Measurements from ENCODE around the gene R3HDM4. TPM values are rescaled to one million over a fixed set of nuclear protein-coding genes. Genes with fewer than 3 reads are reported as not detected.

Gene R3HDM4
- total and polyA plus RNA-seq, 9 donors, result 8.7 to 43.0 (median 29.5) TPM

- Histone ChIP-seq H3K27me3 (no peaks in the 10 kb centered on the region), H3K4me3 (no peak overlapping the region), H3K4me1 (ENCODE audit: insufficient read depth) (peaks cover 3% of the 10 kb centered on the region), H3K27ac (no peak overlapping the region), H3K36me3 (no peaks in the 10 kb centered on the region), H3K9me3 (no peaks in the 10 kb centered on the region)
- DNase-seq, result peak in 1 of 5 donors; percentile 16
- intact Hi-C loops (cut with DNase I), result loop anchor here in 1 of 4 donors (5.0 kb wide), 1 partner anchor 408 kb away; no protein-coding TSS in a partner anchor
- TF ChIP-seq, protein P1, sequence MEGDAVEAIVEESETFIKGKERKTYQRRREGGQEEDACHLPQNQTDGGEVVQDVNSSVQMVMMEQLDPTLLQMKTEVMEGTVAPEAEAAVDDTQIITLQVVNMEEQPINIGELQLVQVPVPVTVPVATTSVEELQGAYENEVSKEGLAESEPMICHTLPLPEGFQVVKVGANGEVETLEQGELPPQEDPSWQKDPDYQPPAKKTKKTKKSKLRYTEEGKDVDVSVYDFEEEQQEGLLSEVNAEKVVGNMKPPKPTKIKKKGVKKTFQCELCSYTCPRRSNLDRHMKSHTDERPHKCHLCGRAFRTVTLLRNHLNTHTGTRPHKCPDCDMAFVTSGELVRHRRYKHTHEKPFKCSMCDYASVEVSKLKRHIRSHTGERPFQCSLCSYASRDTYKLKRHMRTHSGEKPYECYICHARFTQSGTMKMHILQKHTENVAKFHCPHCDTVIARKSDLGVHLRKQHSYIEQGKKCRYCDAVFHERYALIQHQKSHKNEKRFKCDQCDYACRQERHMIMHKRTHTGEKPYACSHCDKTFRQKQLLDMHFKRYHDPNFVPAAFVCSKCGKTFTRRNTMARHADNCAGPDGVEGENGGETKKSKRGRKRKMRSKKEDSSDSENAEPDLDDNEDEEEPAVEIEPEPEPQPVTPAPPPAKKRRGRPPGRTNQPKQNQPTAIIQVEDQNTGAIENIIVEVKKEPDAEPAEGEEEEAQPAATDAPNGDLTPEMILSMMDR (IDR thresholded peaks at IDR 0.05), result no peak
- no peak for TF ChIP-seq EP300 (IDR thresholded peaks at IDR 0.05)
- TF ChIP-seq POLR2A (IDR thresholded peaks at IDR 0.05), result no peak
- 82 to 85% (median 84%) methylated on average over 39 to 43 of the region's 43 CpGs for WGBS, 3 donors
Measured at GRCh38 chr19:954672-955494, 41.9 kb upstream of the R3HDM4 start.

DNA sequence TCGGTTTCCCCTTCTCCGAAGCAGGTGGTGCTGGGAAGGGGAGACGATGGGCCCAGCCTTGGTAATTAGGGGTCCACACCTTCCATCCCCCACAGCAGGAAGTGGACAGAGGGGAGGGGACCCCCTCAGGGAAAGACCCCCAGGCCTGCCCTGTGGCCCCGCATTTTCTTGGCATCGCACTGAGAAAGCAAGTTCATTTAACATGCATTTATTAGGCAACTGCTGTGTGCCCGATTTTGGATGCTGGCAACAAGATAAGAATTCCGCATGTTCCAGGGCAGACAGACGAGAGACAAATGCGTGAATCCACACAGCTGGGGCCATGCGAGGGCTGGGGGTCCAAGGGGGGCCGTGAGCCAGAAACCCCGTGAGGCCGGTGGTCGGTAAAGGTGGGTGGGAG lies 41.3 kb upstream of the R3HDM4 start:
- TF ChIP-seq EP300 (IDR thresholded peaks at IDR 0.05) (no peak), POLR2A (IDR thresholded peaks at IDR 0.05) (no peak)
- TF ChIP-seq, protein P1 (IDR thresholded peaks at IDR 0.05), result no peak
- no peaks in the 10 kb centered on the region for H3K27me3 ChIP-seq
- H3K9me3 ChIP-seq, result no peaks in the 10 kb centered on the region
- peaks cover 3% of the 10 kb centered on the region for H3K4me1 ChIP-seq (ENCODE audit: insufficient read depth)
- peak in 1 of 5 donors; percentile 16 for DNase-seq
- no peak overlapping the region for H3K4me3 ChIP-seq
- no peaks in the 10 kb centered on the region for H3K36me3 ChIP-seq
- WGBS, 3 donors, result 77 to 81% (median 77%) methylated on average over 14 of the region's 14 CpGs
- no peak overlapping the region for H3K27ac ChIP-seq
- intact Hi-C loops (cut with DNase I), result no loop called here

DNA sequence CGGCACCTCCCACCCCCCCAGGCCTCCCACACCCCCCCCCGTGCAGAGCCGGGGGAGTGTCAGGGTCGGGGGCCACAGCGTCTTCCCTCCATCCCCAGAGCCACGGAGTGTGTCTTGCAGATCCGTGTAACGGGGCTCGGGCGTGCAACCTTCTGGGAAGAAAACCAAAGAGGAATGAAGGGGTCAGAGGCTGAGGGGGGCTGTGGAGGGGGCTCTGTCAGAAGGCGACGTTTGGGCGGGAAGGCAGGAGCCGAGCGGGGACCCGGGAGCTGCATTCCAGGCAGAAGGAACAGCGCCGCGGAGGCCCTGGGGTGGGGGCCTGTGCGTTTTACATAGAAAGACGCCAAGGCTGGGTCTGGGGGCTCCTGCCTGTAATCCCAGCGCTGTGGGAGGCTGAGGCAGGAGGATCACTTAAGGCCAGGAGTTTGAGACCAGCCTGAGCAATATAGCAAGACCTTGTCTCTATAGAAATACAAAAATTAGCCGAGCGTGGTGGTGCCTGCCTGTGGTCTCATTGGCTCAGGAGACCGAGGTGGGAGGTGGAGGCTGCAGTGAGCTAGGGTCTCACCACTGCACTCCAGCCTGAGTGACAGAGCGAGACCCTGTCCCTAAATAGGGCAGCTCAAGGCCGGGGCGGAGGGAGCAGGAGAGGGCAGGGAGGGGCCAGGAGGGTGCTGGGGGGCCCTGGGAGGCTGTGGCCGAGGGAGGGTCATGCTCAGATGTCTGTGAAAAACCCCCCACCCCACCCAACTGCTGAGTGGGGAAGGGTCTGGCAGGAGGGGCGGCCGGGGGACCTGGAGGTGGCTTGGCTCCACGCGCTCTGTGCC lies 40.6 kb upstream of the R3HDM4 start:
- TF ChIP-seq EP300 (IDR thresholded peaks at IDR 0.05), result no peak
- TF ChIP-seq, protein P1 (IDR thresholded peaks at IDR 0.05), result no peak
- no peak for TF ChIP-seq POLR2A (IDR thresholded peaks at IDR 0.05)
- Histone ChIP-seq H3K27ac (no peak overlapping the region), H3K9me3 (no peaks in the 10 kb centered on the region), H3K4me3 (no peak overlapping the region), H3K36me3 (no peaks in the 10 kb centered on the region), H3K4me1 (ENCODE audit: insufficient read depth) (peaks cover 3% of the 10 kb centered on the region), H3K27me3 (no peaks in the 10 kb centered on the region)
- peak in 1 of 5 donors; percentile 16 for DNase-seq
- 38 to 49% (median 47%) methylated on average over 33 of the region's 33 CpGs for WGBS, 3 donors
- intact Hi-C loops (cut with DNase I), result no loop called here

DNA sequence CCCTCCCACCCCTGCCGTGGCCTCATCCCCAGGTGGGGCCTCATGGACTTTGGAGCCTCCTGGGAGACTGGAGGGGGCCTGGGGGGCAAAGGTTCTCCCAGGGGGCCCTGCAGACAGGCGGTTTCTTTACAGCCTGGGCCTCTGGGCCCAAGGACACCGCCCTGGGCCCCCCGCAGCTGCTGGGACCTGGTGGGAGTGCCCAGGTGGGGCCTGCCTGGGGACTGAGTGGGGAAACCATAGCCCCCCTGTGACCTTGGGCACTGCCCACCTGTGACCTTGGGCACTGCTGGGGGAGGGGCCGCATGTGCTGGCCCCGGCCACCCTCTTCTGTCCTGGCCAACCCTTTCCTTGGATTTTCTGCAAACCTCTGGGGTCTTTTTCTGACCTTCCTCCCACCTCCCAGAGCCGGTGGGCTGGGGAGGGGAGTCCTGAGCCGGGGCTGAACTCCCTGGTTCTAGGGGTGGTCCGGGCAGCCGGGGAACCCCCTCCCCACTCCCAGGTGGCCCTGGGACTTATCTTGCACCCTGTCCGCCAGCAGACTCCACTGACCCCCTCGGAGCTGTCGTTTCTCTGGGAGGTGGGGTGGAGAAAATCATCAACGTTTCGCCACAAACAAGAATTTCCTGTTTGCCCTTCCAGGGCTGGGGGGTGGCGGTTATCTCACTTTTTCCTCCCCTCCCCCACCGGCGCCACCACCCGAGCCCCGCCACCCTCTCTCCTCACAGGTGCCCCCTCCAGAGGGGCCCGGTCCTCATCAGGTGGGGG lies 39.8 kb upstream of the R3HDM4 start:
- H3K4me3 ChIP-seq, result no peak overlapping the region
- WGBS, 3 donors, result 23 to 33% (median 24%) methylated on average over 21 of the region's 21 CpGs
- no peaks in the 10 kb centered on the region for H3K27me3 ChIP-seq
- H3K4me1 ChIP-seq (ENCODE audit: insufficient read depth), result peaks cover 3% of the 10 kb centered on the region
- H3K27ac ChIP-seq, result no peak overlapping the region
- peak in 1 of 5 donors; percentile 15 for DNase-seq
- H3K9me3 ChIP-seq, result no peaks in the 10 kb centered on the region
- TF ChIP-seq, protein P1 (IDR thresholded peaks at IDR 0.05), result no peak
- TF ChIP-seq EP300 (IDR thresholded peaks at IDR 0.05) (no peak), POLR2A (IDR thresholded peaks at IDR 0.05) (no peak)
- intact Hi-C loops (cut with DNase I), result no loop called here
- H3K36me3 ChIP-seq, result no peaks in the 10 kb centered on the region
